NCI-H748 (cell line): ENCODE results near the gene DACH1.

ENCODE experiments used
- DNase-seq: peaks from one replicate; lab custom pipeline; 2025; ENCODE audit not compliant: unreplicated experiment; lab: John Stamatoyannopoulos, UW

The DACH1 gene

GRCh38 chr13:71593566-71593965 is 273.4 kb downstream of the DACH1 start:
- no peak for DNase-seq

- no peak for DNase-seq
These were observed 275.6 kb downstream of the DACH1 start for GRCh38 chr13:71591374-71591773.

GRCh38 chr13:71590654-71591148 is 276.3 kb downstream of the DACH1 start:
- no peak for DNase-seq

- DNase-seq, result peak; percentile 57
These were observed 278.0 kb downstream of the DACH1 start for GRCh38 chr13:71589032-71589431.

- peak; percentile 71 for DNase-seq
These were observed 279.2 kb downstream of the DACH1 start for GRCh38 chr13:71587817-71588216.

GRCh38 chr13:71587193-71587592 is 279.8 kb downstream of the DACH1 start:
- no peak for DNase-seq

GRCh38 chr13:71583581-71583980 is 283.4 kb downstream of the DACH1 start:
- DNase-seq, result no peak

GRCh38 chr13:71580614-71581013 is 286.4 kb downstream of the DACH1 start:
- DNase-seq, result no peak

GRCh38 chr13:71578048-71578447 is 289.0 kb downstream of the DACH1 start:
- peak; percentile 48 for DNase-seq

GRCh38 chr13:71577127-71577526 is 289.9 kb downstream of the DACH1 start:
- no peak for DNase-seq

DNA sequence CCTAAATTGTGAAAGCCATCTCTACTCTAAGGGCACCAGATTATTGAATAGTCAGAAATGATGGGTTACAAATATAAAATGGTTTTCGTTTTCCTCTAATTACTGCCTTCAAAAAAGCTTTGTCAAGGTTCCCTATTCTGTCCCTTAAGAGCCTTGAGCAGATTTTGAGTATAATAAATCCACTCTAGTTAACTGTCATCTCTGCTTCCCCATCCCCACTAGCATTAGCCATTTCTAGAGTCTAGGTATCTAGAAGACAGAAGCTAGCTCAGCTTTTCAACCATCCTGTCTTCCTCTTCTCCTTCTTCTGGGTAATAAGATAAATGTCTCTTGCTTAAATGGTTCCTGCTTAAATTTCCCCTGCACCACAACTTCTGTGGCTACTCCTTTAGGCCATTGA is 290.4 kb downstream of the DACH1 start:
- no peak for DNase-seq

DNA sequence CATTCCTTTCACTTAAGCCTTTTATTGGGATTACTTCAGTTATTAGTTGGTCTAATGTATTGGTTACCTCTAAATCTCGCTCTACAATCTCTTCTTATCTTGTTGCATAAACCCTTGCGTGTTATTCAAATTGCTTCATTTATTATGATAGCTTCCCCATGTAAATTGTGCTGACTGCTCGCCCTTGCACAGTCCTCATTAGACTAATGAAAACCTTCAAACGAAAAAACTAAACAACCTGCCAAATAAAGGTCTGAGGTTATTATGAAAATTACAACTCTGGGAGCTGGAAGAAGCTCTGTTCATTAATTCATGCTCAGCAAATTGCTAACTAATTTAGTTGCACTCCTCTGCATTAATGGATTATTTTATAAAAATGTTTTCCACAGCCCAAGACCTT is 320.1 kb downstream of the DACH1 start:
- no peak for DNase-seq

GRCh38 chr13:71540098-71540497 is 326.9 kb downstream of the DACH1 start:
- DNase-seq, result no peak

DNA sequence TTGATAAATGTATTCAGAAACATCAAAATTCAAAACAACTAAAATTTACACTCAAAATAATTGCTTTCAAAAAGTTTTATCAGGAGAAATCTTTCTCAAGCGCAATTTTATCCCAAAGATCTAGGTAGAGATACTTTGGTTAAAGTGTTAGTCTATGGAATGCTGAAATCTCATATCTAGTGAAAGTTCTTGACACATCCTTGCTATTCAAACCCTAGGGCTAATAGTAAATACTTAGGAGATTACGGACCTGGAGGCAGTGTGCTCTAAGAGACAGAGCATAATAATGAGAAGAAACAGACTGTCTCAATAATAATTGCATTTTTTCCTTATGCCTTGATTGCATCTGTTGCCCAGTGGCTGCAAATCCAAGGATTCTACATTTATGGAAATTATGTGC is 330.8 kb downstream of the DACH1 start:
- no peak for DNase-seq

- peak; percentile 62 for DNase-seq
These were observed 342.2 kb downstream of the DACH1 start for GRCh38 chr13:71524613-71525304.

- DNase-seq, result no peak
These were observed 342.8 kb downstream of the DACH1 start for GRCh38 chr13:71524245-71524612.

GRCh38 chr13:71522941-71523526 is 344.0 kb downstream of the DACH1 start:
- peak; percentile 90 for DNase-seq

- no peak for DNase-seq
These were observed 350.0 kb downstream of the DACH1 start for GRCh38 chr13:71517004-71517403.

GRCh38 chr13:71516521-71516920 is 350.5 kb downstream of the DACH1 start:
- peak; percentile 46 for DNase-seq

DNA sequence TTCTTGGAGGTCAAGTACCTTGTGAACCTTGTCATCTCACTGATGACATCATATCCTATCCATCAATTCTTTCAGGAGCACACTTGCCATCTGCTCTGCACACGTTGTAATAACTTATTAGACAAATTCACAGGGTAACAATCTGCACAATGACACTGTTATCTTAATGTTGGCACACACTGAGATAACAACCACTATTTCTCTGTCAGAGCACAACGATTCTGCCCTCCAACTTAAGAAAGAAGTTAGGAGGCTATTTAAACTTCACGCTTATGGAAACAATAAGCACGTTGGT is 351.3 kb downstream of the DACH1 start:
- peak; percentile 51 for DNase-seq

DNA sequence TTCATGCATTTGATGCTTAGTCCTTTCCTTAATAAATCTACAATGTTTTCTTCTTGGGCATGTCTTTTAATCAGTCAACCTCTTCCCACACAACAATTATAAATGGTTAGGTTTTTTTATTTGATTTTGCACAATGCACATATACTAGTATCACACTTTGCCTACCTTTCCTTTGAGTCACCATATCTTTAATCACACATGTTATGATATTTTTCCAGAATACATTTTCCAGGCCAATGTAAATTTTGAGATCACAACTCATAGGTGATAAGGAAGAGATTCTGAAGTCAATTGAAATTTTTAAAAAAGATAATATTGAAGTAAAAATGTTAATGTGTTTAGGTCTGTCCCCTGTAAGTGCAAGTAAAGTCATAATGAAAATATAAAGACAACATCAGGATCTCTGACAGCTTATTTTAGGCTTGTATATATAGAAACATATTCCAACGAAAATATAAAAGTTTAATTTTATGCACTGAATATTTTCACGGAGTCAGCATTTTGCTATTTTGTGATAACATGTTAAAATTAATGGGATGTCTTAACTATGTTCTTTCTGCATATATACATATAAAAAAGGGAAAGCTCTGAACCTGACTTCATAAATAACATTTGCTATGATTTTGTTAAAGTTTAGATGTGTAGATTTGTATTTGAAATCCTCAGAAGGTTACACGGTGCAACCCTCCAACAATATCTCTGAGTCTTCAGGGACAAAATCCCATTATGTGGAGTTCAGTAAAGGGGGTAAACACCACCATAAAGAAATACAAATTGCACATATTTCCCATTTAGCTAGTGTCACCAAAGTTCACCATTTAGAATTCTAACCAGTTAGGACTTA is 351.9 kb downstream of the DACH1 start:
- no peak for DNase-seq

GRCh38 chr13:71513411-71514033 is 353.5 kb downstream of the DACH1 start:
- DNase-seq, result peak; percentile 72
